ENCODE measurements around the gene CYSRT1. TPM values are rescaled to one million over a fixed set of nuclear protein-coding genes. Genes with fewer than 3 reads are reported as not detected.
"Not testable (repeated sequence)": the region's sequence is repeated elsewhere in the genome, so short reads cannot be mapped to it uniquely, and the experiment has no call there.

The CYSRT1 gene
- total RNA-seq, 2 donors from 2014 or later, result 0.32 to 0.40 TPM

GRCh38 chr9:137231372-137232039, 6.5 kb downstream of the CYSRT1 start:
- ATAC-seq (replicated peaks), result no peak
- Mint-ChIP-seq H3K27me3 (peaks cover 8% of the 10 kb centered on the region), H3K4me1 (peaks cover 5% of the 10 kb centered on the region), H3K4me3 (no peak overlapping the region), H3K9me3 (no peaks in the 10 kb centered on the region), H3K27ac (no peak overlapping the region), H3K36me3 (ENCODE audit: low read depth) (no peaks in the 10 kb centered on the region)

- Mint-ChIP-seq H3K27ac (no peak overlapping the region), H3K4me3 (no peak overlapping the region), H3K9me3 (no peaks in the 10 kb centered on the region), H3K36me3 (ENCODE audit: low read depth) (no peaks in the 10 kb centered on the region), H3K27me3 (peaks cover 8% of the 10 kb centered on the region), H3K4me1 (peaks cover 5% of the 10 kb centered on the region)
- ATAC-seq (replicated peaks), result no peak
Observed at GRCh38 chr9:137232101-137232500, 7.1 kb downstream of the CYSRT1 start.

- no peak overlapping the region for H3K27ac Mint-ChIP-seq
- peaks cover 3% of the 10 kb centered on the region for H3K4me1 Mint-ChIP-seq
- peaks cover 7% of the 10 kb centered on the region for H3K27me3 Mint-ChIP-seq
- H3K4me3 Mint-ChIP-seq, result no peak overlapping the region
- no peaks in the 10 kb centered on the region for H3K36me3 Mint-ChIP-seq (ENCODE audit: low read depth)
- ATAC-seq (replicated peaks), result no peak
- H3K9me3 Mint-ChIP-seq, result no peaks in the 10 kb centered on the region
Observed at GRCh38 chr9:137232510-137232909, 7.5 kb downstream of the CYSRT1 start.

- Mint-ChIP-seq H3K27ac (no peak overlapping the region), H3K4me3 (no peak overlapping the region), H3K27me3 (peaks cover 4% of the 10 kb centered on the region), H3K4me1 (no peaks in the 10 kb centered on the region), H3K36me3 (ENCODE audit: low read depth) (no peaks in the 10 kb centered on the region), H3K9me3 (no peaks in the 10 kb centered on the region)
- ATAC-seq (replicated peaks), result no peak
Observed at GRCh38 chr9:137233143-137233980, 8.4 kb downstream of the CYSRT1 start.

- Mint-ChIP-seq H3K9me3 (no peaks in the 10 kb centered on the region), H3K27me3 (peaks cover 4% of the 10 kb centered on the region), H3K36me3 (ENCODE audit: low read depth) (no peaks in the 10 kb centered on the region), H3K4me1 (no peaks in the 10 kb centered on the region), H3K27ac (no peak overlapping the region), H3K4me3 (no peak overlapping the region)
- ATAC-seq (replicated peaks), result no peak
Observed at GRCh38 chr9:137234055-137234697, 9.2 kb downstream of the CYSRT1 start.

GRCh38 chr9:137234758-137235423, 9.9 kb downstream of the CYSRT1 start:
- no peak for ATAC-seq (replicated peaks)
- Mint-ChIP-seq H3K9me3 (no peaks in the 10 kb centered on the region), H3K36me3 (ENCODE audit: low read depth) (no peaks in the 10 kb centered on the region), H3K4me3 (no peak overlapping the region), H3K27me3 (peaks cover 4% of the 10 kb centered on the region), H3K27ac (no peak overlapping the region), H3K4me1 (no peaks in the 10 kb centered on the region)

- no peaks in the 10 kb centered on the region for H3K36me3 Mint-ChIP-seq (ENCODE audit: low read depth)
- peaks cover 4% of the 10 kb centered on the region for H3K27me3 Mint-ChIP-seq
- no peak for ATAC-seq (replicated peaks)
- H3K9me3 Mint-ChIP-seq, result no peaks in the 10 kb centered on the region
- no peak overlapping the region for H3K4me3 Mint-ChIP-seq
- no peaks in the 10 kb centered on the region for H3K4me1 Mint-ChIP-seq
- no peak overlapping the region for H3K27ac Mint-ChIP-seq
Observed at GRCh38 chr9:137235424-137236237, 10.7 kb downstream of the CYSRT1 start.

GRCh38 chr9:137236238-137236935, 11.4 kb downstream of the CYSRT1 start:
- Mint-ChIP-seq H3K27ac (no peak overlapping the region), H3K27me3 (peaks cover 4% of the 10 kb centered on the region), H3K36me3 (ENCODE audit: low read depth) (peaks cover 7% of the 10 kb centered on the region), H3K9me3 (no peaks in the 10 kb centered on the region), H3K4me3 (no peak overlapping the region), H3K4me1 (peaks cover 5% of the 10 kb centered on the region)
- ATAC-seq (replicated peaks), result peak; percentile 23

GRCh38 chr9:137236936-137237421, 12.0 kb downstream of the CYSRT1 start:
- ATAC-seq (replicated peaks), result no peak
- no peak overlapping the region for H3K4me3 Mint-ChIP-seq
- H3K36me3 Mint-ChIP-seq (ENCODE audit: low read depth), result peaks cover 9% of the 10 kb centered on the region
- H3K9me3 Mint-ChIP-seq, result no peaks in the 10 kb centered on the region
- H3K27ac Mint-ChIP-seq, result no peak overlapping the region
- H3K27me3 Mint-ChIP-seq, result peaks cover 4% of the 10 kb centered on the region
- peaks cover 5% of the 10 kb centered on the region for H3K4me1 Mint-ChIP-seq

GRCh38 chr9:137237759-137238726, 13.1 kb downstream of the CYSRT1 start:
- ATAC-seq (replicated peaks), result no peak
- Mint-ChIP-seq H3K9me3 (no peaks in the 10 kb centered on the region), H3K36me3 (ENCODE audit: low read depth) (peaks cover 20% of the 10 kb centered on the region), H3K4me1 (peaks cover 5% of the 10 kb centered on the region), H3K27ac (no peak overlapping the region), H3K4me3 (peak overlapping the region; percentile 71), H3K27me3 (peaks cover 4% of the 10 kb centered on the region)

- not testable (repeated sequence) for ATAC-seq (replicated peaks); H3K27me3 Mint-ChIP-seq; H3K4me1 Mint-ChIP-seq; H3K9me3 Mint-ChIP-seq; H3K27ac Mint-ChIP-seq
- Mint-ChIP-seq H3K4me3 (peak overlapping the region; percentile 71), H3K36me3 (ENCODE audit: low read depth) (peaks cover 34% of the 10 kb centered on the region)
Observed at GRCh38 chr9:137239541-137240200, 14.7 kb downstream of the CYSRT1 start.

- Mint-ChIP-seq H3K4me3 (peak overlapping the region; percentile 82), H3K27me3 (no peaks in the 10 kb centered on the region), H3K9me3 (no peaks in the 10 kb centered on the region), H3K27ac (peak overlapping the region; percentile 96), H3K36me3 (ENCODE audit: low read depth) (peaks cover 34% of the 10 kb centered on the region), H3K4me1 (peaks cover 5% of the 10 kb centered on the region)
- ATAC-seq (replicated peaks), result peak; percentile 15
Observed at GRCh38 chr9:137240318-137240840, 15.4 kb downstream of the CYSRT1 start.
